ENCODE data around the gene ARHGEF4.

Gene ARHGEF4

DNA sequence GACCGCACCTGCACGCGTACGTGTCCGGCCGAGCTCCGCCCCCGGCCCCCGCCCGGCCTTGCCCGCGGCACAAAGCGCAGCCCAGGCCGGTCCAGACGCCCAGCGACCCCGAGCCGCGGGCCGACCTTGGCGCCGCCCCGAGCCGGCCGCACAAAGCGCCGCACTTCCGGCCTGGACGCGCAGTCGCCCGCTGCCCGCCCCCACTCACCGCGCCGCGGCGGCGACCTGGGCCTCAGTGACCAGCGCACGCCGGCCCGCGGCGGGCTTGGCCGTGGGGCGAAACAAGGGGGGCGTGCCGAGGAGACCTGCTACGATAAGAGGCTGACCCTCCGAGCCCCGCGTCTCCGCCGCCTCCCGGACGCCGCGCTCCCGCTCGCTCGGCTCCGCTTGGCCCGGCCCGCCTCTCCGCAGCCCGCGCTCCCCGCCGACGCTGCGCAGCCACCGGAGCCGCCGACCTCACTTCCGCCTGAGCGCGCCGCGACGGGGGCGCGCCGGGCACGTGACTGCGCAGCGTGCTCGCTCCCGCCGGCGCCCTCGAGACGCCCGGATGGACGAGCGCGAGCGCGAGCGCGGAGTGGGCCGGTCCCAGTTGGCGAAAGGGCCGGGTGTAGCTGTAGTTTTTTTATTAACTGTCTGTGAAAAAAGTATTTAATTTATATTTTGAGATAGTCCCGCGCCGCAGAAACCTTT is 256.4 kb downstream of the ARHGEF4 start, which contains the start of gene FAM168B:
Gene FAM168B, minus strand, starts transcription at position 455 of the 690 bp plus-strand sequence. CDS start 10,814 bp downstream, outside the sequence.
- Histone ChIP-seq H3K36me3 (ENCODE audit: insufficient read depth, low read length) (peaks cover 27% of the 10 kb centered on the region), H3K9ac (ENCODE audit: low read depth, low read length) (peak within 1 kb of the TSS; percentile 100), H3K27ac (ENCODE audit: low read depth, low read length) (peak within 1 kb of the TSS; percentile 100), H3K27me3 (ENCODE audit: insufficient read depth, low read length) (no peaks in the 10 kb centered on the region), H3K4me3 (ENCODE audit: low read length) (peak within 1 kb of the TSS; percentile 91), H3K9me3 (ENCODE audit: insufficient read depth, low read depth, low read length) (no peaks in the 10 kb centered on the region), H3K4me1 (ENCODE audit: insufficient read depth, low read length) (no peaks in the 10 kb centered on the region)
- under 1% methylated on average over 107 of the region's 107 CpGs for WGBS

DNA sequence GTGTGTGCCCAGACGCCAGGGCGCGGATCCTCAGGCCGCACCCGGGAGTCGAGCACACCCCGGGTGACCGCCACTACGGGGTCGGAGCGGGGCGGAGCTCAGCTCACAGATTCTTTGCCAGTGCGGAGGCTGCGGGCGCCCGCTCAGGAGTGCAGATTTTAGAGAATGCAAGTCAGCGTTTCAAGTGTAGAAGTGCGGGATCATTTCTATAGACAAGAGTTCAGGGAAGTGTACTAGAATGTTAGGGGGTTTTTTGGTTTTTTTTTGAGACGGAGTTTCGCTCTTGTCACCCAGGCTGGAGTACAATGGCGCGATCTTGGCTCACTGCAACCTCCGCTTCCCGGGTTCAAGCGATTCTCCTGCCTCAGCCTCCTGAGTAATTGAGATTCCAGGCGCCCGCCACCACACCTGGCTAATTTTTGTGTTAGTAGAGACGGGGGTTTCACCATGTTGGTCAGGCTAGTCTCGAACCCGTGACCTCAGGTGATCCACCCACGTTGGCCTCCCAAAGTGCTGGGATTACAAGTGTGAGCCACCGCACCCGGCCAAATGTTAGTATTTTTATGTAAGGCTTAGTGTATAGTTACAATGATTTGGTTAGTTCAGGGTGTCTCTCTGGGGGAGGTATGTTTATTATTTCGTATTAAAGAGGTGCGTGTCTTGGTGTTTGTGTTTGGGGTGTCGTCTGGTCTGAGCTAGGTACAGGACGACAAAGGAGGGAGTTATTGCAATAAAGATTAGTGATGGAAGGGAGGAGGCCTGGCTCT is 257.2 kb downstream of the ARHGEF4 start:
- H3K4me1 ChIP-seq (ENCODE audit: insufficient read depth, low read length) = no peaks in the 10 kb centered on the region
- 15% methylated on average over 37 of the region's 37 CpGs for WGBS
- H3K4me3 ChIP-seq (ENCODE audit: low read length) = peak overlapping the region; percentile 91
- H3K9ac ChIP-seq (ENCODE audit: low read depth, low read length) = peak overlapping the region; percentile 100
- no peaks in the 10 kb centered on the region for H3K9me3 ChIP-seq (ENCODE audit: insufficient read depth, low read depth, low read length)
- H3K36me3 ChIP-seq (ENCODE audit: insufficient read depth, low read length) = peaks cover 20% of the 10 kb centered on the region
- peak overlapping the region; percentile 100 for H3K27ac ChIP-seq (ENCODE audit: low read depth, low read length)
- no peaks in the 10 kb centered on the region for H3K27me3 ChIP-seq (ENCODE audit: insufficient read depth, low read length)

DNA sequence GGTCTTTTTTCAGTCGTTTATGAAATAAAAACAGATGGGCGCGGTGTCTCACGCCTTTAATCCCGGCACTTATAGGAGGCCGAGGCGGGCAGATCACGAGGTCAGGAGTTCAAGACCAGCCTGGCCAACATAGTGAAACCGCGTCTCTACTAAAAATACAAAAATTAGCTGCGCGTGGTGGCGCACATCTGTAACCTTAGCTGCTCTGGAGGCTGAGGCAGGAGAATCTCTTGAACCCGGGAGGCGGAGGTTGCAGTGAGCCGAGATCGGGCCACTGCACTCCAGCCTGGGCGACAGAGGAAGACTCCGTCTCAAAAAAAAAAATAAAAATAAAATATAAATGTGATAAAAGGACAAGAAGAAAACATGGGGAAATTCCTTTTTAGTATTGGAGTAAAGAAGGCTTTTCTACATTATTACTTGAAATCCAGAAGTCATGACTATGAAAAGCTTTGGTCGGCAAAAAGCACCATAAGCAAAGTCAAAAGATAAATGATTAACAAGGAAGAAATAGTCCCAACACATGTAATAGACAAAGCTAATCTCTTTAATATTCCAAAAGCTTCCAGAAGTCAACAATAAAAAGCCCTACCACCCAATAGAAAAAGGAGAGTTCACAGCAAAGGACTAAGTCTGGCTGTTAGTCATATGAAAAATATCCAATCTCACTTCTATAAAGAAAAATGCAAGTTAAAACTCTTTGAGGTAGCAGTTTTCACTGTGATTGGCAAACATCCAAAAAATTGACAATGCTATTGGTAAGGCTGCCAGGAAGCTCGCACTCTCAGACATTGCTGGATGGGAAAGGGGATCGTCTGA is 258.0 kb downstream of the ARHGEF4 start:
- peak overlapping the region; percentile 100; the same call in 1 of the 2 replicates for H3K9ac ChIP-seq (ENCODE audit: low read depth, low read length)
- no peak overlapping the region for H3K27ac ChIP-seq (ENCODE audit: low read depth, low read length)
- H3K4me3 ChIP-seq (ENCODE audit: low read length) = peak overlapping the region; percentile 91

More for the DNA sequence above, 258.0 kb downstream of the ARHGEF4 start:
- WGBS = 94% methylated on average over 20 of the region's 22 CpGs
- peaks cover 14% of the 10 kb centered on the region for H3K36me3 ChIP-seq (ENCODE audit: insufficient read depth, low read length)
- H3K27me3 ChIP-seq (ENCODE audit: insufficient read depth, low read length) = no peaks in the 10 kb centered on the region
- H3K9me3 ChIP-seq (ENCODE audit: insufficient read depth, low read depth, low read length) = no peaks in the 10 kb centered on the region
- no peaks in the 10 kb centered on the region for H3K4me1 ChIP-seq (ENCODE audit: insufficient read depth, low read length)

All from HUES64 (cell line).